SK-N-SH (cell line): Measurements from ENCODE around the gene ROBO3. TPM values are rescaled to one million over a fixed set of nuclear protein-coding genes. Genes with fewer than 3 reads are reported as not detected.

Source experiments
- CTCF ChIA-PET: fragments of 300-600, 350-600 bp; formaldehyde crosslinking; extraction: SDS; loops from one replicate; lab custom pipeline; 2021; lab: Yijun Ruan, JAX
- POLR2A ChIA-PET: fragments of 350-600 bp; sonication (Branson Sonifier 250); formaldehyde crosslinking; extraction: SDS; loops from one replicate; lab custom pipeline; 2020; ENCODE audit warnings: antibody characterized with exemption, inconsistent platforms; lab: Yijun Ruan, JAX
- DNase-seq: peaks from one replicate; pipeline ENCODE4 v3.0.0; 2012
- H2AFZ ChIP-seq: fragments of 200-600 bp; sonication (generic); 2 replicates; pipeline ENCODE4 v1.8.1; 2016; ENCODE audit warnings: antibody characterized with exemption, mild to moderate bottlenecking, low read depth
- H3F3A ChIP-seq: fragments of 200-600 bp; sonication (generic); replicated peaks from 2 replicates; pipeline ENCODE3; 2016; ENCODE audit warnings: antibody characterized with exemption, mild to moderate bottlenecking; ENCODE audit not compliant: insufficient read depth
- H3K27ac ChIP-seq, 2 experiments: fragments of 200-500 bp in 1 of 2; fragments of 200-600 bp in 1 of 2; sonication (Bioruptor generic) in 1 of 2; sonication (generic), shearing (Covaris generic) in 1 of 2; 2 replicates each; pipeline versions ENCODE4 v1.5.1 to v1.6.1; 2014 to 2016; ENCODE audit warnings: low read depth in 2 of 2, inconsistent platforms in 1 of 2, low read length in 1 of 2, mild to moderate bottlenecking in 1 of 2, mixed read lengths in 1 of 2
- H3K27me3 ChIP-seq: fragments of 200-600 bp; sonication (generic), shearing (Covaris generic); 2 replicates; pipeline ENCODE4 v1.6.1; 2016; ENCODE audit warnings: mixed run types; ENCODE audit not compliant: insufficient read depth
- H3K36me3 ChIP-seq, 2 experiments: fragments of 200-500 bp in 1 of 2; fragments of 200-600 bp in 1 of 2; sonication (Bioruptor generic) in 1 of 2; sonication (generic) in 1 of 2; replicated peaks in 1 of 2; 2 replicates each; pipeline versions ENCODE3 to v1.5.1; 2014 to 2016; ENCODE audit warnings: low read length in 1 of 2, mild to moderate bottlenecking in 1 of 2; ENCODE audit not compliant: insufficient read depth in 2 of 2, control insufficient read depth in 1 of 2
- H3K4me1 ChIP-seq, 2 experiments: fragments of 200-500 bp in 1 of 2; fragments of 200-600 bp in 1 of 2; sonication (Bioruptor generic) in 1 of 2; sonication (generic), shearing (Covaris generic) in 1 of 2; 2 replicates each; pipeline versions ENCODE4 v1.5.1 to v1.6.1; 2014 to 2016; ENCODE audit warnings: low read depth in 1 of 2, low read length in 1 of 2, mixed run types in 1 of 2; ENCODE audit not compliant: insufficient read depth in 2 of 2, control insufficient read depth in 1 of 2
- H3K4me2 ChIP-seq: fragments of 200-600 bp; sonication (generic), shearing (Covaris generic); 2 replicates; pipeline ENCODE4 v1.6.1; 2017; ENCODE audit warnings: mixed run types
- H3K4me3 ChIP-seq, 2 experiments: fragments of 200-500 bp in 1 of 2; fragments of 200-600 bp in 1 of 2; sonication (Bioruptor generic) in 1 of 2; sonication (generic), shearing (Covaris generic) in 1 of 2; 2 replicates each; pipeline versions ENCODE4 v1.5.1 to v1.8.1; 2014 to 2016; ENCODE audit warnings: low read depth in 2 of 2, inconsistent platforms in 1 of 2, low read length in 1 of 2, mild to moderate bottlenecking in 1 of 2, mixed read lengths in 1 of 2, moderate library complexity in 1 of 2
- H3K79me2 ChIP-seq: fragments of 200-600 bp; sonication (generic); 2 replicates; pipeline ENCODE4 v1.8.1; 2017; ENCODE audit warnings: mild to moderate bottlenecking; ENCODE audit not compliant: insufficient read depth
- H3K9ac ChIP-seq: fragments of 200-600 bp; sonication (generic); 2 replicates; pipeline ENCODE4 v1.6.1; 2017; ENCODE audit warnings: mixed run types
- H3K9me2 ChIP-seq: fragments of 200-600 bp; sonication (generic); 2 replicates; pipeline ENCODE4 v1.6.1; 2017; ENCODE audit warnings: mixed run types
- H3K9me3 ChIP-seq: fragments of 200-600 bp; sonication (generic); 2 replicates; pipeline ENCODE4 v1.6.1; 2017; ENCODE audit warnings: mixed run types, mild to moderate bottlenecking, moderate library complexity
- H4K20me1 ChIP-seq: fragments of 200-600 bp; sonication (generic); 2 replicates; pipeline ENCODE4 v1.6.1; 2017; ENCODE audit warnings: mild to moderate bottlenecking, mixed run types; ENCODE audit not compliant: insufficient read depth
- GABPA ChIP-seq: IDR thresholded peaks from 2 replicates; pipeline ENCODE4 v1.4.0; 2012; ENCODE audit warnings: low read depth, mild to moderate bottlenecking
- JUND ChIP-seq: IDR thresholded peaks from 2 replicates; pipeline ENCODE4 v1.4.0; 2012
- MEF2A ChIP-seq: IDR thresholded peaks from 2 replicates; pipeline ENCODE4 v1.4.0; 2012; ENCODE audit warnings: low read depth, borderline replicate concordance
- NRF1 ChIP-seq: IDR thresholded peaks from 2 replicates; pipeline ENCODE4 v1.6.1; 2012; ENCODE audit warnings: low read depth, mild to moderate bottlenecking, low read length
- RAD21 ChIP-seq: IDR thresholded peaks from 2 replicates; pipeline ENCODE4 v1.6.1; 2012; ENCODE audit warnings: mild to moderate bottlenecking, low read length
- TAF1 ChIP-seq: IDR thresholded peaks from 2 replicates; pipeline ENCODE4 v1.6.1; 2012; ENCODE audit warnings: low read depth, mild to moderate bottlenecking, low read length, moderate library complexity, borderline replicate concordance
- TEAD4 ChIP-seq: IDR thresholded peaks from 2 replicates; pipeline ENCODE4 v1.4.0; 2012; ENCODE audit warnings: mild to moderate bottlenecking, borderline replicate concordance; ENCODE audit not compliant: insufficient read depth
- WGBS: methylation state at CpG from one replicate; pipeline ENCODE4 v1.1.6; 2017; ENCODE audit warnings: low lambda C conversion rate; 5-methylcytosine and 5-hydroxymethylcytosine counted together
- polyA plus RNA-seq, 3 experiments: library from polyadenylated mRNA; depleted of rRNA; stranded (reverse); fragments of >200 nt; gene quantifications; 2 replicates each; pipeline ENCODE4 v1.2.3, GENCODE V29; 2012
- TF ChIP-seq, protein P1 (sequence below): fragments of 150-350 bp; IDR thresholded peaks from 2 replicates; pipeline ENCODE4 v1.6.1; 2016; ENCODE audit warnings: mild to moderate bottlenecking, low read depth, low read length
- TF ChIP-seq, protein P2 (sequence below): IDR thresholded peaks from 2 replicates; pipeline ENCODE4 v1.6.1; 2012; ENCODE audit warnings: mild to moderate bottlenecking, low read depth, low read length, moderate library complexity

The ROBO3 gene
- polyA plus RNA-seq, 1 of the 3 experiments (the other 2 are of a cell fraction), result 59.8 TPM

DNA sequence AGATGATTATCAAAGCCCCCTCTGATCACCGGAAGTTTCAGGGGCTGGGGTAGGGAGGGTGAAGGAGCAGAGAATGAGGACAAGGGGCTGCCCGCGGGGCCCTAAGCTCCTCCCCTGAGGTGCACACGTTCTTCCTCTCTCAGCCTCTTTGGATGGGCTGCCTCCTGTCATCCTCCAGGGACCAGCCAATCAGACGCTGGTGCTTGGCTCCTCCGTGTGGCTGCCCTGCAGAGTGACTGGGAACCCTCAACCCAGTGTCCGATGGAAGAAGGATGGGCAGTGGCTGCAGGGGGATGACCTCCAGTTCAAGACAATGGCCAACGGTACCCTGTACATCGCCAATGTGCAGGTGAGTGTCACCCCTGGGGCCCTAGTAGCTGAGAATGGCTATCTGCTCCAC, 7.5 kb downstream of the ROBO3 start:
- no peaks in the 10 kb centered on the region for H3K9me2 ChIP-seq
- no peak overlapping the region for H3K27ac ChIP-seq
- no peak overlapping the region for H3K9ac ChIP-seq
- H3K27me3 ChIP-seq, result peaks cover 18% of the 10 kb centered on the region
- no peaks in the 10 kb centered on the region for H3K9me3 ChIP-seq
- H4K20me1 ChIP-seq, result no peaks in the 10 kb centered on the region
- WGBS, result 17% methylated on average over 1 of the region's 9 CpGs
- H2AFZ ChIP-seq, result no peak overlapping the region
- POLR2A ChIA-PET, result no interaction called here
- peaks cover 0 to 21% of the 10 kb centered on the region in 2 experiments; a peak in 1 of 4 replicates for H3K4me1 ChIP-seq
- CTCF ChIA-PET, result no interaction called here
- H3F3A ChIP-seq, result no peaks in the 10 kb centered on the region
- H3K4me3 ChIP-seq, result no peak overlapping the region
- H3K4me2 ChIP-seq, result no peak overlapping the region
- no peak for DNase-seq
- no peaks in the 10 kb centered on the region; the same call in 1 of the 2 replicates for H3K79me2 ChIP-seq
- no peaks in the 10 kb centered on the region for H3K36me3 ChIP-seq
- no peak for TF ChIP-seq TAF1

DNA sequence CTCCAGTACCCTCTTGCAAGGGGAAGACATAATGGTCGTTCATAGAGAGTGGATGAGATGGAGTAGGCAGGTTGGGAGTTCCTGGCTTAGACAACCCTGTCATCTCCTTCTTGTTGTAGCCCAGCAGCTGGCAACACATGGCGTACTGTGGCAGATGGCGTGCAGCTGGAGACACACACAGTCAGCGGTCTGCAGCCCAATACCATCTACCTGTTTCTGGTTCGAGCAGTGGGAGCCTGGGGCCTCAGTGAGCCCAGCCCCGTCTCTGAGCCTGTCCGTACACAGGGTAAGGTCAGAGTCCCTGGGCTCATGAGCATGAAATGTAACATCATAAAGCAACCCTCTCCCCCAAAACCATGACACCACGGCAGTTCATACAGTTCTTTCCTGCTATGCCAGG, 8.7 kb downstream of the ROBO3 start:
- Histone ChIP-seq H3K4me3 (no peak overlapping the region), H3K9me3 (no peaks in the 10 kb centered on the region), H3K4me2 (no peak overlapping the region), H3K27me3 (peaks cover 7% of the 10 kb centered on the region), H4K20me1 (no peaks in the 10 kb centered on the region), H2AFZ (no peak overlapping the region)
- CTCF ChIA-PET, result interaction anchor here (1.4 kb wide), 1 partner anchor 36 kb away, joined by 5 read pairs; no protein-coding TSS in a partner anchor
- TF ChIP-seq NRF1 (no peak), JUND (no peak), RAD21 (no peak), MEF2A (no peak), TEAD4 (no peak), GABPA (no peak)
- TF ChIP-seq, protein P1, sequence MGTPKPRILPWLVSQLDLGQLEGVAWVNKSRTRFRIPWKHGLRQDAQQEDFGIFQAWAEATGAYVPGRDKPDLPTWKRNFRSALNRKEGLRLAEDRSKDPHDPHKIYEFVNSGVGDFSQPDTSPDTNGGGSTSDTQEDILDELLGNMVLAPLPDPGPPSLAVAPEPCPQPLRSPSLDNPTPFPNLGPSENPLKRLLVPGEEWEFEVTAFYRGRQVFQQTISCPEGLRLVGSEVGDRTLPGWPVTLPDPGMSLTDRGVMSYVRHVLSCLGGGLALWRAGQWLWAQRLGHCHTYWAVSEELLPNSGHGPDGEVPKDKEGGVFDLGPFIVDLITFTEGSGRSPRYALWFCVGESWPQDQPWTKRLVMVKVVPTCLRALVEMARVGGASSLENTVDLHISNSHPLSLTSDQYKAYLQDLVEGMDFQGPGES, result no peak
- TF ChIP-seq, protein P2, sequence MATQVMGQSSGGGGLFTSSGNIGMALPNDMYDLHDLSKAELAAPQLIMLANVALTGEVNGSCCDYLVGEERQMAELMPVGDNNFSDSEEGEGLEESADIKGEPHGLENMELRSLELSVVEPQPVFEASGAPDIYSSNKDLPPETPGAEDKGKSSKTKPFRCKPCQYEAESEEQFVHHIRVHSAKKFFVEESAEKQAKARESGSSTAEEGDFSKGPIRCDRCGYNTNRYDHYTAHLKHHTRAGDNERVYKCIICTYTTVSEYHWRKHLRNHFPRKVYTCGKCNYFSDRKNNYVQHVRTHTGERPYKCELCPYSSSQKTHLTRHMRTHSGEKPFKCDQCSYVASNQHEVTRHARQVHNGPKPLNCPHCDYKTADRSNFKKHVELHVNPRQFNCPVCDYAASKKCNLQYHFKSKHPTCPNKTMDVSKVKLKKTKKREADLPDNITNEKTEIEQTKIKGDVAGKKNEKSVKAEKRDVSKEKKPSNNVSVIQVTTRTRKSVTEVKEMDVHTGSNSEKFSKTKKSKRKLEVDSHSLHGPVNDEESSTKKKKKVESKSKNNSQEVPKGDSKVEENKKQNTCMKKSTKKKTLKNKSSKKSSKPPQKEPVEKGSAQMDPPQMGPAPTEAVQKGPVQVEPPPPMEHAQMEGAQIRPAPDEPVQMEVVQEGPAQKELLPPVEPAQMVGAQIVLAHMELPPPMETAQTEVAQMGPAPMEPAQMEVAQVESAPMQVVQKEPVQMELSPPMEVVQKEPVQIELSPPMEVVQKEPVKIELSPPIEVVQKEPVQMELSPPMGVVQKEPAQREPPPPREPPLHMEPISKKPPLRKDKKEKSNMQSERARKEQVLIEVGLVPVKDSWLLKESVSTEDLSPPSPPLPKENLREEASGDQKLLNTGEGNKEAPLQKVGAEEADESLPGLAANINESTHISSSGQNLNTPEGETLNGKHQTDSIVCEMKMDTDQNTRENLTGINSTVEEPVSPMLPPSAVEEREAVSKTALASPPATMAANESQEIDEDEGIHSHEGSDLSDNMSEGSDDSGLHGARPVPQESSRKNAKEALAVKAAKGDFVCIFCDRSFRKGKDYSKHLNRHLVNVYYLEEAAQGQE, result no peak
- TF ChIP-seq, all 33 proteins: peak for 0
- H3K36me3 ChIP-seq, result no peaks in the 10 kb centered on the region
- no peaks in the 10 kb centered on the region for H3K9me2 ChIP-seq
- no peaks in the 10 kb centered on the region; the same call in 1 of the 2 replicates for H3K79me2 ChIP-seq
- peaks cover 0 to 20% of the 10 kb centered on the region in 2 experiments; a peak in 1 of 4 replicates for H3K4me1 ChIP-seq
- no peaks in the 10 kb centered on the region for H3F3A ChIP-seq
- no peak overlapping the region for H3K27ac ChIP-seq
- WGBS, result 58% methylated on average over 2 of the region's 8 CpGs
- no peak overlapping the region for H3K9ac ChIP-seq
- no peak for DNase-seq
- POLR2A ChIA-PET, result no interaction called here
